Aorta (tissue), 5 donors: ENCODE measurements around the gene ENKUR. TPM values are rescaled to one million over a fixed set of nuclear protein-coding genes. Genes with fewer than 3 reads are reported as not detected.

ENCODE experiments used
- ATAC-seq: fragments of 200-7000 bp; cut with Tn5 transposase; one replicate; pipeline ENCODE4 v1.9.1; 2022; ENCODE audit warnings: moderate library complexity; ENCODE audit not compliant: low FRiP score
- DNase-seq, 2 donors: peaks; one replicate each; pipeline ENCODE4 v3.0.0-alpha.2; 2020
- H3K27ac ChIP-seq, 2 donors: one replicate each; pipeline ENCODE4 v1.5.1; 2013; ENCODE audit warnings: low read length in 2 of 2, mild to moderate bottlenecking in 2 of 2, moderate library complexity in 2 of 2, control low read depth in 1 of 2, inconsistent platforms in 1 of 2, low read depth in 1 of 2
- H3K27me3 ChIP-seq, 2 donors: one replicate each; pipeline ENCODE4 v1.6.1; 2013; ENCODE audit warnings: control low read depth in 1 of 2, low read length in 1 of 2, mild to moderate bottlenecking in 1 of 2, moderate library complexity in 1 of 2; ENCODE audit not compliant: insufficient read depth in 2 of 2, control insufficient read depth in 1 of 2
- H3K36me3 ChIP-seq, 2 donors: one replicate each; pipeline ENCODE4 v1.6.1; 2013; ENCODE audit warnings: control low read depth in 1 of 2, low read length in 1 of 2, mild to moderate bottlenecking in 1 of 2; ENCODE audit not compliant: insufficient read depth in 2 of 2, control insufficient read depth in 1 of 2
- H3K4me1 ChIP-seq, 2 donors: one replicate each; pipeline ENCODE4 v1.6.1; 2013; ENCODE audit warnings: low read length in 2 of 2, control low read depth in 1 of 2, mild to moderate bottlenecking in 1 of 2, moderate library complexity in 1 of 2; ENCODE audit not compliant: insufficient read depth in 2 of 2, control insufficient read depth in 1 of 2
- H3K4me3 ChIP-seq, 2 donors: one replicate each; pipeline ENCODE4 v1.5.1; 2013; ENCODE audit warnings: low read length in 2 of 2, control low read depth in 1 of 2, mild to moderate bottlenecking in 1 of 2
- H3K9me3 ChIP-seq: one replicate; pipeline ENCODE4 v1.6.1; 2013; ENCODE audit warnings: mild to moderate bottlenecking, low read length; ENCODE audit not compliant: control insufficient read depth
- WGBS, 2 donors: extraction: QIAGEN DNeasy Blood & Tissue Kit; methylation state at CpG; one replicate each; pipeline ENCODE4 v1.1.7; 2013; 5-methylcytosine and 5-hydroxymethylcytosine counted together
- intact Hi-C, 2 donors: fragments of 100-400 bp; cut with DNase I; formaldehyde crosslinking; loops; one replicate each; pipeline versions ENCODE4 v1.14.2 to v1.15.0; 2022
- polyA plus RNA-seq, 2 donors: library from polyadenylated mRNA; stranded (reverse); fragments of 200-250 nt; gene quantifications; one replicate each; pipeline ENCODE4 v1.2.3, GENCODE V29; 2013
- total RNA-seq, 2 donors: library from RNA; stranded (reverse); fragmentation: NEBNext Ultra II Directional; extraction: Animal tissue kit (Norgen Biotek cat#: 25700); gene quantifications; one replicate each; pipeline ENCODE4 v1.2.1, GENCODE V29; 2021
- donor health status: healthy with polysubstance abuse.
- donor health status: Bipolar disorder and iron deficiency.
- donor health status: DM: no; HTN: no; CAD: no.
- donor health status: DM: no; HTN: no; CAD: no.
- donor health status: DM: yes; HTN: yes; CAD: no.

The ENKUR gene
- total and polyA plus RNA-seq, 4 donors, result 0.36 TPM; not detected in 3

DNA sequence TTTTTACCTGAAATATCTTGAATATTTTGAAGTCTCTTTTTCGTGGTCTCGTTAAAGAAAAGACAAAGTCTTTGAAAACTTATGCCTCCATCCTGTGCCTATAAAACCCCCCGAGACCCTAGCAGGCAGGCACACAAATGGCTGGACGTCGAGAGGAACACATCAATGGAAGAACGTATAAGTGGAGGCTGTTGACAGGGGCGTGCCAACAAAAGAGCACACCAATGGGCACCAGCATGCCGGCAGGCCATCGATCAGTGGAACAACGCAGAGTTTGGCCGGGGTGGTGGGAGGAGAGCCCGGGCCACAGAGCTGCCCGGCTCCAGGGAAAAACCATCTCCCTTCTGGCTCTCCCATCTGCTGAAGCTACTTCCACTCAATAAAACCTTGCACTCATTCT lies 24.7 kb downstream of the ENKUR start:
- ATAC-seq (no peak), DNase-seq (no peak)
- no peak overlapping the region for H3K4me3 ChIP-seq
- H3K27ac ChIP-seq, result no peak overlapping the region
- 85 to 92% methylated on average over 13 of the region's 13 CpGs for WGBS, 2 donors
- no peaks in the 10 kb centered on the region for H3K36me3 ChIP-seq
- intact Hi-C loops, result loop anchor here (5.0 to 10.0 kb wide), 2 partner anchors 266 to 349 kb away; partner anchors contain the start of gene ARHGAP21 (in 1 of the 2)
- no peaks in the 10 kb centered on the region for H3K9me3 ChIP-seq
- no peaks in the 10 kb centered on the region for H3K4me1 ChIP-seq
- H3K27me3 ChIP-seq, result no peaks in the 10 kb centered on the region

DNA sequence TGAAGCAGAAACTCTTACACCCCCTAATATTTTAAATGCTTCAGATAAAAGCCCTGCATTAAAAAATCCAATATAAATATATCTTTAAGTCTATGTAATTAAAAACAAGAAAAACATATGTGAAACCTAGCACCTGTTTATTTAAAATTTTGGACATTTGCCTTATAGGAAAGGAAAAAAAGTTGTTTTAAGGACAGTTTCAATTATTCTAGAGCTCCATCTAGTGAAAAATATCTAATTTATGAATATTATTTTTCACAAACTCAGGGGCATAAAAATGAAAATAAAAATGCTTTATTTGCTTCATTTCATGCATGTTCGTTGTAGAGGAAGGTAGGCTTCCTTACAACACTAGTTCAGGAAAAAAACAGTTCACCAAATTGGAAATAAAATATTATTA lies 26.1 kb downstream of the ENKUR start:
- no peaks in the 10 kb centered on the region for H3K36me3 ChIP-seq
- H3K4me1 ChIP-seq, result no peaks in the 10 kb centered on the region
- H3K27me3 ChIP-seq, result no peaks in the 10 kb centered on the region
- no peak for ATAC-seq
- DNase-seq, result no peak
- no peak overlapping the region for H3K27ac ChIP-seq
- 3 to 5% methylated on average over 1 of the region's 1 CpG for WGBS, 2 donors
- no peaks in the 10 kb centered on the region for H3K9me3 ChIP-seq
- H3K4me3 ChIP-seq, result no peak overlapping the region
- intact Hi-C loops, result loop anchor here (5.0 to 10.0 kb wide), 2 partner anchors 265 to 348 kb away; partner anchors contain the start of gene ARHGAP21 (in 1 of the 2)

DNA sequence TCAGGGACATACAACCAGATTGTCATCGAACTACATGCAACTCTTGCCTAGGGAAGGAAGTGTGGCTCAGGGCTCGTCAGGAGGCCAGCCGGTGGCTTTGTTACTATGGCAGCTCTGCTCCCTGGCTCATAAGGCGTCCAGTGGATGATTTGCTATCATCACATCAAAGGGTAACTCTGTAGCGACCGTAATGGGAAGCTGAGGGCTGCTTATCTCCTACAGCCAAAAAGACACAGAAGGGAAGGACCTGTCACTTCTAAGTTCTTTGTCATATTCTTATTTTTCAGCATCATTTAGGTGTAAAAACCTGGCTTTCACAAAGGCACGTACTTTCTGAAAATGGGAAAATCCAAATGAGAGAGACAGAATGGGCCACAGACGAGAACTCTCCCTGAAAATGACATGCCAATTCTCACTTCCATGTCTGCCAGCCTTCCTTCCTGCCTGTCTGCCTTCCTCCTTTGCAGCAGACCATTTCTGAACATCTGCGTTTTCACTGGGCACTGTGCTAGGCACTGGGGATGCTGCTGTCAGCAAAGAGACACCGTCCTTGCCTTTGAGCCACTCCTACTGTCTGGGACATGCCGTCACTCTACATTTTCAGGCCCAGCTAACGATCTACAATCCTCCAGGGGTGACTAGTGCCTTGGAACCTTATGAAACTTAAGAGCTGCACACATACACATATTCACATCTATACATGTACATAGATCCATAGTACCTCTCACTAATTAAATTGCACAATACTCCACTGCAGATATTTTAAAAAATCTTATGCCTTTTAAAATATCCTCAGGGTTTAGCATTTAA lies 26.9 kb downstream of the ENKUR start:
- Histone ChIP-seq H3K4me3 (no peak overlapping the region), H3K27me3 (no peaks in the 10 kb centered on the region), H3K36me3 (no peaks in the 10 kb centered on the region), H3K4me1 (no peaks in the 10 kb centered on the region), H3K9me3 (no peaks in the 10 kb centered on the region), H3K27ac (no peak overlapping the region)
- ATAC-seq, result no peak
- no peak for DNase-seq
- 77 to 82% methylated on average over 12 of the region's 12 CpGs for WGBS, 2 donors
- intact Hi-C loops, result no loop called here

DNA sequence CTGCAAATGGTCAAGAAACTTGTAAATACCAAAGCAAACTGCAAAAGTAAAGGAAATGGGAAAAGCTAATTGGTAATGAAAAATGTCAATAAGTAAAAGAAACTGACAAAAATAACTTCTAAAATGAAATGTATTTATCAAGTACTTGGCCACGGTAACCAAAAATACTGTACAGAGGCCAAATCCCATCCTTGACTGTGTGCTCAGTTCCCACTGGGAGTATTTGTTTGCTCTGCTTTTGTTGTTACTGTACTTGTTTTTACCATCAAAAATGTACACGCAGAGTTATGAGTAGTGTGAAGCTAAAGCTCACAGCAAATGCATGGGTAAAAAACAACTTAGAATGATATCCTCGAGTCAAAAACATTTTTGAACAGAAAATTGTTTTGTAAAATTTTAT lies 31.1 kb downstream of the ENKUR start:
- WGBS, 2 donors, result 63 to 72% methylated on average over 3 of the region's 3 CpGs
- ATAC-seq (no peak), DNase-seq (no peak)
- peaks cover 0 to 5% of the 10 kb centered on the region in 2 donors for H3K4me1 ChIP-seq
- H3K9me3 ChIP-seq, result no peaks in the 10 kb centered on the region
- no peak overlapping the region for H3K27ac ChIP-seq
- intact Hi-C loops, result no loop called here
- no peaks in the 10 kb centered on the region for H3K27me3 ChIP-seq
- H3K4me3 ChIP-seq, result no peak overlapping the region
- H3K36me3 ChIP-seq, result no peaks in the 10 kb centered on the region

DNA sequence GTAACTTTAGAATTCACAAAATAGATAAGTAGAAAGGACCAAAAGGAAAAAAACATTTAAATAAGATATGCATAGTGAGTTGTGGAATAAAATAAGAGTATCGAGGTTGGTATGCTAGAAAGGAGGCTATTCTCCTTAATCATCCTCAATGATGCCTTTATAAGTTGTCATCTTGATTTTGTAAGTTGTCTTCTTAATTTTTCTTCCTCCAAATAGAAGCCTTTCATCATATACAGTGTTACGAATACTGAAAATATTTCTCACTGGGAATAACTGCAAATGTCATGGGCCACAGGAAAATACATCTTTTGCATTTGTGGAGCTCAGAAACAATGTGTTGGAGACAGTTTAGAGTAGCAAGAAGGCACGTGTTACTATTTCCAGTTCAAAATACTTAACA lies 32.0 kb downstream of the ENKUR start:
- no peak for ATAC-seq
- H3K4me3 ChIP-seq, result no peak overlapping the region
- no peak for DNase-seq
- peaks cover 0 to 5% of the 10 kb centered on the region in 2 donors for H3K4me1 ChIP-seq
- no peaks in the 10 kb centered on the region for H3K27me3 ChIP-seq
- intact Hi-C loops, result no loop called here
- H3K9me3 ChIP-seq, result no peaks in the 10 kb centered on the region
- WGBS, 2 donors, result 85 to 87% methylated on average over 3 of the region's 3 CpGs
- no peak overlapping the region for H3K27ac ChIP-seq
- no peaks in the 10 kb centered on the region for H3K36me3 ChIP-seq

GRCh38 chr10:24983130-24983529 lies 32.8 kb downstream of the ENKUR start:
- Histone ChIP-seq H3K9me3 (no peaks in the 10 kb centered on the region), H3K27me3 (no peaks in the 10 kb centered on the region), H3K4me1 (peaks cover 0 to 5% of the 10 kb centered on the region in 2 donors), H3K4me3 (no peak overlapping the region), H3K27ac (no peak overlapping the region), H3K36me3 (no peaks in the 10 kb centered on the region)
- WGBS, 2 donors, result 97 to 99% methylated on average over 4 of the region's 4 CpGs
- ATAC-seq (no peak), DNase-seq (no peak)
- intact Hi-C loops, result no loop called here

DNA sequence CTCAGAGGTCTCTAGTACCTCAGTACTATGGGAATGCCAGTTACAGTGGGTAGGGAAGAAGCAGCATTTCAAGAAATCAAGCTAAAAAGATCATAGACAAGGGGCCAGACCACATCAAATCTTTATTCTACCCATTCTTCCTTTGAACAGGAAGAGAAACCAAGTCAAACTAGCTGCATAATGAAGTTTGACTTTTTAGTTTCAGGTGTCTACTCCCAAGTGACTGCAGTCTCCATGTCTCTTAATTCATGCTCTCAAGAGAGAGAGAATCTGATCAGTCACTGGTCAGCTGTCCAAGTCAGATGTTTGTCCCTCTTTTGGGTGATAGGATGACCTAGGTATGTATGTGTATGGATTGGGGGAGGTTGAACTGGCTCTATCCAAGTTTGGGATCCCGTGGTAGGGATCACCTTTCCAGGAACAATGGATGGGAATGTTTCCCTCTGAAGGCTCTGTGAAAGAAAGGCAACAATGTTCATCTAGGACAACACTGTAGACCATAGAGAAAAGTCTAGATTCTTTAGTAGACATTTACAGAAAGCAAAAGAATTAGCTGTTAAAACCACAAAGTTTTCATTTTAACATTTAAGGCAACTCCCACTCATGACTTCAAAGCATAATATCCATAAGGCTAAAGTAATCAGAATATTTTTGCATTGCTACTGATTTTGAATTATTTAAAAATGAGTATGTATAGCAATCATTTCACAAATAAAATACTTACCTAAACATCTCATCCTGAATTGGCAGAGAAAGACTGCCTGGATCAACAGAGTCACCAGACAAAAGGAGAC lies 33.4 kb downstream of the ENKUR start:
- H3K27me3 ChIP-seq, result no peaks in the 10 kb centered on the region
- no peaks in the 10 kb centered on the region for H3K9me3 ChIP-seq
- intact Hi-C loops, result no loop called here
- ATAC-seq (no peak), DNase-seq (no peak)
- H3K27ac ChIP-seq, result no peak overlapping the region
- H3K4me3 ChIP-seq, result no peak overlapping the region
- 96 to 100% methylated on average over 1 of the region's 1 CpG for WGBS, 2 donors
- H3K4me1 ChIP-seq, result peaks cover 0 to 5% of the 10 kb centered on the region in 2 donors
- H3K36me3 ChIP-seq, result no peaks in the 10 kb centered on the region

GRCh38 chr10:24981161-24981710 lies 34.7 kb downstream of the ENKUR start:
- Histone ChIP-seq H3K36me3 (no peaks in the 10 kb centered on the region), H3K4me3 (no peak overlapping the region), H3K27me3 (no peaks in the 10 kb centered on the region), H3K4me1 (peaks cover 0 to 5% of the 10 kb centered on the region in 2 donors), H3K27ac (no peak overlapping the region), H3K9me3 (no peaks in the 10 kb centered on the region)
- intact Hi-C loops, result no loop called here
- ATAC-seq (peak; percentile 80), DNase-seq (no peak)
- WGBS, 2 donors, result 61 to 74% methylated on average over 5 of the region's 5 CpGs
